ENCODE measurements around the gene INPP4A. TPM values are rescaled to one million over a fixed set of nuclear protein-coding genes. Genes with fewer than 3 reads are reported as not detected.

INPP4A gene
- total RNA-seq, 1 donor from 2014 or later: 40.7 TPM

DNA sequence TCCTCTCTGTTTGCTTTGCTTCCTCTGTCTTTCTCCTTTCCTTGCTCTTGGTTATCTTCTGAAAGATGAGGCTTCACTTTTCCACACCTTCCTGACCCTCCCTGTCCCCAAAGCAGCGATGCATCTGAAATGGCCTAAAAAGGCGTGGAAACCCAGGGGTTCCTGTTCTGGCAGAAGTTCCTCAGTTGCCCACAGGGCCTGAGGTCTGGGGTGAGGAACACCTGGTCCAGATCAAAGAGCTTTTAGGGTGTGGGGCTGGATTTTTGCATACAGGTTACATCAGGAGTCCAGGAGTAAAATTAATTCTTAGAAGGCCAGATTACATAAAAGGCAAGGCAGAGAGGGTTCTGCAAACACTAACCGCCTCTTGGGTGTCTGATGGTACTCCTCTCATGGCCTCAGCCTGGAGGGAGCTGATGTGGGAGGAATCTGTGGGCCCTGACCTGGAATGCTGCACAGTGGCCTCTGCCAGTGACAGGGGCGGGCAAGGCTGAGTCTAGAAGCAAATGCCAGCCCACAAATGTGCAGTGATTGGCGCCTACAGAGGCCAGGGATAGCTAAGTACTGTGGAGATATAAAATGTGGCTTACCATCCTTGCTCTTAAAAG, 41.8 kb downstream of the INPP4A start:
- Mint-ChIP-seq H3K4me1 (peaks cover 30% of the 10 kb centered on the region), H3K9me3 (no peaks in the 10 kb centered on the region), H3K27ac (no peak overlapping the region), H3K4me3 (no peak overlapping the region), H3K36me3 (no peaks in the 10 kb centered on the region), H3K27me3 (ENCODE audit: low read depth) (no peaks in the 10 kb centered on the region)
- TF ChIP-seq, protein P1, sequence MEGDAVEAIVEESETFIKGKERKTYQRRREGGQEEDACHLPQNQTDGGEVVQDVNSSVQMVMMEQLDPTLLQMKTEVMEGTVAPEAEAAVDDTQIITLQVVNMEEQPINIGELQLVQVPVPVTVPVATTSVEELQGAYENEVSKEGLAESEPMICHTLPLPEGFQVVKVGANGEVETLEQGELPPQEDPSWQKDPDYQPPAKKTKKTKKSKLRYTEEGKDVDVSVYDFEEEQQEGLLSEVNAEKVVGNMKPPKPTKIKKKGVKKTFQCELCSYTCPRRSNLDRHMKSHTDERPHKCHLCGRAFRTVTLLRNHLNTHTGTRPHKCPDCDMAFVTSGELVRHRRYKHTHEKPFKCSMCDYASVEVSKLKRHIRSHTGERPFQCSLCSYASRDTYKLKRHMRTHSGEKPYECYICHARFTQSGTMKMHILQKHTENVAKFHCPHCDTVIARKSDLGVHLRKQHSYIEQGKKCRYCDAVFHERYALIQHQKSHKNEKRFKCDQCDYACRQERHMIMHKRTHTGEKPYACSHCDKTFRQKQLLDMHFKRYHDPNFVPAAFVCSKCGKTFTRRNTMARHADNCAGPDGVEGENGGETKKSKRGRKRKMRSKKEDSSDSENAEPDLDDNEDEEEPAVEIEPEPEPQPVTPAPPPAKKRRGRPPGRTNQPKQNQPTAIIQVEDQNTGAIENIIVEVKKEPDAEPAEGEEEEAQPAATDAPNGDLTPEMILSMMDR (IDR thresholded peaks at IDR 0.05; ENCODE audit: unreplicated experiment): no peak
- no peak for DNase-seq (ENCODE audit: low spot score in 2 of 2, unreplicated experiment in 2 of 2)

DNA sequence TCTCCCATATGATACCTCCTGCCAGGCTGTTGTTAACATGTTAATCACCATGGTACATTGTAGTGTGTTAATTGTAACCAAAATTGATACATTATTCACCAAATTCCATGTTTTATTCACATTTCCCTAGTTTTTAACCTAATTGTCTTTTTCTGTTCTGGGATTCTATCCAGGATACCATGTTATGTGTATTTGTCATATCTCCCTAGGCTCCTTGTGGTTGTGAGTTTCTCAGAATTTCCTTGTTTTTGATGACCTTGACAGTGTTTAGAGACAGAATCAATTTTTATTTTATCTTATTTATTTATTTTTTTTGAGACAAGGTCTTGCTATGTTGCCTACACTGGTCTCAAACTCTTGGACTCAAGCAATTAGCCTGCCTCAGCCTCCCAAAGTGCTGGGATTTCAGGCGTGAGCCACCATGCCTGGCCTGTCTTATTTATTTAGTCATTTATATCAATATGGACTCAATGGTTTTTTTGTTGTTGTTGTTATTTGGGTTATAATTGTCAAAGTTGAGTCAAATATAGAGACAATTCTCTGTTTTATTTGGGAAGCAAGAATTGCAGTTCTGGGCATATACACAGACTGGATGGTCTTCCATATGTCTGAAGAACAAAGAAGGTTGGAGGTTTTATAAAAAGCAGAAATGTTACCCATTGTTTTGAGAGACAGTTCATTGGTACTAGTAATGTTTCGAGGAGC, 42.6 kb downstream of the INPP4A start:
- H3K27ac Mint-ChIP-seq: no peak overlapping the region
- no peaks in the 10 kb centered on the region for H3K9me3 Mint-ChIP-seq
- H3K36me3 Mint-ChIP-seq: no peaks in the 10 kb centered on the region
- peaks cover 28% of the 10 kb centered on the region for H3K4me1 Mint-ChIP-seq
- DNase-seq (ENCODE audit: low spot score in 2 of 2, unreplicated experiment in 2 of 2): no peak
- no peaks in the 10 kb centered on the region for H3K27me3 Mint-ChIP-seq (ENCODE audit: low read depth)
- TF ChIP-seq, protein P1 (IDR thresholded peaks at IDR 0.05; ENCODE audit: unreplicated experiment): no peak
- no peak overlapping the region for H3K4me3 Mint-ChIP-seq

DNA sequence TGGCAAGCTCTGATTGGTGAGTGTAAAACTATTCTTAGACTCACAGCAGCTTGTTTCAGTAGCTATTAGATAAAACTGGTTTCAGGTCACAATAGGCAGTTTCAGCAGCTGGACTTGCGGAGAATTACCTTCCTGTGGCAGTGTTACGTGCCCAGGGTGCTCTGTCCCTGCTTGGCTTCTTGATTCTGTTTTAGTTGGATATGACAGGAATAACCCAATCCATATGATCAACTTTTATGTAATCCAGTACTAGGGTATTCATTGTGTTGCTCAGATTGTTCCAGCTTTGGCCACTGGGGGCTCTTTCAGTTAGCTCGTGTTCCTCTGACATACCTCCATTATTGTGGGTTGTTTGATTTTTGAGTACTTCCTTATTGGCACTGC, 43.1 kb downstream of the INPP4A start:
- H3K27ac Mint-ChIP-seq: no peak overlapping the region
- TF ChIP-seq, protein P1 (IDR thresholded peaks at IDR 0.05; ENCODE audit: unreplicated experiment): peak; percentile 46
- no peak overlapping the region for H3K4me3 Mint-ChIP-seq

DNA sequence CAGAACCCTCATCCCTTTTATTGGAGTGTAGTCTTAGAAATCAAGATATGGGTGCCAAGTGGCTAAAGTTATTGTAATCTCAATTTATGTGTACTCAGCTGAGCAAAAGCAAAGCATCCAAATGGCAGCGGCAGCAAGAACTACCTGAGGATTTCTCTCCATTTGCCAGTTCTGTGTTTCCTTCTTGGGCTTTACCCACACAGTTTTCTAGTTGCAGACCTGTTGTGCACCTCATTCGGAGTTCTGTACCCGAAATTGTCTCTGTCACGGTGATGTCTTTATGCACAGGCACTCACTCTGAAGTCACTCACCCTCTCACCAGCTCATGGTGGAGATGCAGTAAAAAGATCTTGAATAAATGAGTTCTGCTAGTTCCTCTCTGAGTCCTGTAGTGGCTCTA, 43.6 kb downstream of the INPP4A start:
- Mint-ChIP-seq H3K4me1 (peaks cover 25% of the 10 kb centered on the region), H3K4me3 (no peak overlapping the region), H3K9me3 (no peaks in the 10 kb centered on the region), H3K27ac (no peak overlapping the region), H3K27me3 (ENCODE audit: low read depth) (no peaks in the 10 kb centered on the region), H3K36me3 (no peaks in the 10 kb centered on the region)
- DNase-seq (ENCODE audit: low spot score in 2 of 2, unreplicated experiment in 2 of 2): no peak
- TF ChIP-seq, protein P1 (IDR thresholded peaks at IDR 0.05; ENCODE audit: unreplicated experiment): peak; percentile 10

More for the DNA sequence above, 43.1 kb downstream of the INPP4A start:
- Mint-ChIP-seq H3K4me1 (peaks cover 28% of the 10 kb centered on the region), H3K27me3 (ENCODE audit: low read depth) (no peaks in the 10 kb centered on the region), H3K9me3 (no peaks in the 10 kb centered on the region), H3K36me3 (no peaks in the 10 kb centered on the region)
- DNase-seq (ENCODE audit: low spot score in 2 of 2, unreplicated experiment in 2 of 2): no peak

DNA sequence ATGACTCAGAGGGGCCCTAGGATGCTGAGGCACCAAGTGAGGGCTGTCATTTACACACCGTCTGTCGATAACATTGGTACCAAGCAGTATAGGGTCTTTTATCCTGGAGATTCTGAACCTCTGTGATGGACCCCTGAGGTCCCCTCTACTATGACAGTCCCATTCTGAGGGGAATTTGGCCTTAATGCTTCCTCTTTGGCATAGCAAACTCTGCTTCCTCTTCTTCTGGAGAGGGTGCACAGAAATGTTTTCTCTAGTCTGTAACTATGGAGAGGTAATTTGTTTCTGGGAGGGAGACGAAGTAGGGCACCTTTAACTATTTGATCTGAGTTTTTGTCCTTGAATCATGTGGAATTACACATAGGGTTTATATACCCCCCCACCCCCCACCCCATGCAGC, 44.8 kb downstream of the INPP4A start:
- TF ChIP-seq, protein P1 (IDR thresholded peaks at IDR 0.05; ENCODE audit: unreplicated experiment): no peak
- Mint-ChIP-seq H3K4me3 (no peak overlapping the region), H3K36me3 (no peaks in the 10 kb centered on the region), H3K4me1 (peaks cover 19% of the 10 kb centered on the region), H3K9me3 (peaks cover 6% of the 10 kb centered on the region), H3K27me3 (ENCODE audit: low read depth) (no peaks in the 10 kb centered on the region), H3K27ac (no peak overlapping the region)
- DNase-seq (ENCODE audit: low spot score in 2 of 2, unreplicated experiment in 2 of 2): no peak
